SK-N-SH (cell line): ENCODE measurements around the gene RCN2.

Source experiments
- CTCF ChIP-seq: fragments of 200-600 bp; sonication (generic); IDR thresholded peaks from 2 replicates; pipeline ENCODE4 v1.6.1; 2017; ENCODE audit warnings: antibody characterized with exemption, mild to moderate bottlenecking, moderate library complexity
- EP300 ChIP-seq, 2 experiments: IDR thresholded peaks; 2 replicates each; pipeline versions ENCODE4 v1.4.0 to v1.6.1; 2012; ENCODE audit warnings: borderline replicate concordance in 1 of 2, low read depth in 1 of 2, low read length in 1 of 2
- EZH2phosphoT487 ChIP-seq: fragments of 200-600 bp; sonication (generic); IDR thresholded peaks from 2 replicates; pipeline ENCODE4 v1.6.1; 2017; ENCODE audit warnings: low read depth, mixed run types, mild to moderate bottlenecking, antibody characterized with exemption, moderate library complexity, borderline replicate concordance
- GABPA ChIP-seq: IDR thresholded peaks from 2 replicates; pipeline ENCODE4 v1.4.0; 2012; ENCODE audit warnings: low read depth, mild to moderate bottlenecking
- MAX ChIP-seq: IDR thresholded peaks from 2 replicates; pipeline ENCODE4 v1.4.0; 2012; ENCODE audit warnings: low read depth
- MEF2A ChIP-seq: IDR thresholded peaks from 2 replicates; pipeline ENCODE4 v1.4.0; 2012; ENCODE audit warnings: low read depth, borderline replicate concordance
- NRF1 ChIP-seq: IDR thresholded peaks from 2 replicates; pipeline ENCODE4 v1.6.1; 2012; ENCODE audit warnings: low read depth, mild to moderate bottlenecking, low read length
- RCOR1 ChIP-seq: fragments of 150-350 bp; IDR thresholded peaks from 2 replicates; pipeline ENCODE4 v1.6.1; 2017; ENCODE audit warnings: antibody characterized with exemption, low read length
- REST ChIP-seq: IDR thresholded peaks from 2 replicates; pipeline ENCODE4 v1.6.1; 2012; ENCODE audit warnings: mild to moderate bottlenecking, low read depth, low read length, moderate library complexity
- TAF1 ChIP-seq: IDR thresholded peaks from 2 replicates; pipeline ENCODE4 v1.6.1; 2012; ENCODE audit warnings: low read depth, mild to moderate bottlenecking, low read length, moderate library complexity, borderline replicate concordance

- no peak for TF ChIP-seq CTCF
- TF ChIP-seq MEF2A: no peak
- TF ChIP-seq MAX: no peak
- no peak for TF ChIP-seq TAF1
- no peak for TF ChIP-seq EP300 (IDR thresholded peaks at IDR 0.05; ENCODE audit: borderline replicate concordance in 1 of 2, low read depth in 1 of 2, low read length in 1 of 2)
- TF ChIP-seq REST: no peak
- TF ChIP-seq GABPA: no peak
- TF ChIP-seq RCOR1: no peak
- TF ChIP-seq NRF1: no peak
- no peak for TF ChIP-seq EZH2phosphoT487
Observed at GRCh38 chr15:76967067-76967466, 35.5 kb downstream of the RCN2 start.
